T47D (cell line): ENCODE measurements around the gene TMEM255A.

Source experiments
- DNase-seq, 2 experiments: peaks; one replicate each; pipeline versions ENCODE4 v3.0.0 to v3.0.0-alpha.2; 2011 to 2012; ENCODE audit warnings: low read depth in 1 of 2, low spot score in 1 of 2
- JUND ChIP-seq: IDR thresholded peaks from 2 replicates; pipeline ENCODE4 v1.6.1; 2012; ENCODE audit warnings: low read depth
- in situ Hi-C: cut with HindIII; loops from 2 replicates; pipeline ENCODE4 v1.10.0; 2016; ENCODE audit warnings: low sequenced_read_pairs, low pct_unique_long_range_greater_than_20kb

The TMEM255A gene

DNA sequence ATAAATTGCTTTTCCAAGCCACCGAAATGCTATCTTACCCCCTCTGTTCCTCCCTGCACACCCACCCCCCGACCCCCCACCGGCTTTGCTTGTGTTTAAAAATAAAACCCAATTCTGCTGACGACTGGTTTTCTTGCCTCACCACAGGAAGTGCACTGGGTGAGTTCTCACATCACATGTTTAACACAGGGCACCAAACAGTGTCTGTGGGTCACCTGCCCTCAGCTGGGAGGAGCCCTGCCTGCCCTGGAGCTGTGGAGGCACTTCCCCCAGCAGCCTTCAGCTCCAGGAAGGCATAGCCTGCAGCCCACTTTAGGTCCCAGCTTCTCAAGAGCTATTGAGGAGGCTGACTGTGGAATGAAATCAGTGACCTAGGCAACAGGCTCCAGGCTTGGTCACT is 8.8 kb downstream of the TMEM255A start:
- no peak for TF ChIP-seq JUND
- in situ Hi-C loops, result no loop called here
- DNase-seq, result peak in 1 of 2 experiments; percentile 4

DNA sequence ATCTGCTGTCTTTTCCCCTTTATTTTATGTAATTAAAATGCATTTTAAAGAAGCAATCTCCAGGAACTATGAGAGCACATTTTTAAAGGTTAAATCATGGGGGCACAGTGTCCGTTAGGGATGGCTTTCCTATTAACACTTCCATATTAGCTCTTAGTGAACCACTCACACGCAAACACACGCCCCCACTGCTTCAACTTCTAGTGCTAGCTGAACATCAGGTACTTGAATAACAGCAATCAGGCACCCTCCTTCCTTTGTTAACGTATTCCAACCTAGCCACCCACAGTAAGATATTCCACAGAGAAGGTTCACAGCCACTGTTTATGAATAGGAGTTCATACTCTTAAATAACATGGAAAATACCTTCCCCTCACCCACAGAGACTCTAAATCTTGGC is 9.3 kb downstream of the TMEM255A start:
- in situ Hi-C loops, result no loop called here
- no peak for TF ChIP-seq JUND
- no peak for DNase-seq

DNA sequence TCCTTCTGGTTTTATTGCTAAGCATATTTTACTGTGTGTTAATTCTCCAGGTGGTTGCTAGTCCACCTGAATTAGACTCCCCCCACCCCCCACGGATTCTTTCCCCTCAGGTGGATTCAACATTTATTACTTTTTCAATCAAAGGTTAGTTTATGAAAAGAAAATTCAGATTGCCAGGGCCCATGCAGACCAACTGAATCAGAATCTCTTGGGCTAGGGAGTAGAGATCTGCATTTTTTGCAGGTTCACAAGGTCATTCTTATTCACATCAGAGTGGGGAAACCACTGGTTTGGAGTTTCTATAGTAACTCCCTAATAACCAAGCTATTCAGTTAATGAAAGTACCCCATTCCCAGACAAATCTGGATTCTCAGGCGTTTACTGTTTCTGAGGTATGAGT is 9.8 kb downstream of the TMEM255A start:
- no peak for DNase-seq
- no peak for TF ChIP-seq JUND
- in situ Hi-C loops, result no loop called here

DNA sequence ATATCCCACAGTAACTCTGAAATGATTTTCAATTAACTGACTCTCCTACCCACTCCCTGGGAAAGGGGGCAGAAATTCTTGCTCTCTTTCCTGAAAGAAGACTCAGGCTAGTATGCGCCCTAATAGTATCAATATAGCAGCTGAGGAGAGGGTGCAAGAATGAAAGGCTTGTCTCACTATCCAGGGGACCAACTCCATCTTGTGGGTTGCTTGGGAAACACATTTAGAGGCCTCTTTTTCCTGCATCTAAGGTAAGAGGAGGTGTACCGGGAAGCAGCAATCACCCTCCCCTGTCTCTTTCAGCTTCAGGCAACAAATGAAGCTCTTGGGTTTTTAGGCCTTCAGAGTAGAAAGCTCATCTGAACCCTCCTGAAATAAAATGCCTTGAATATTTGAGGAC is 11.3 kb downstream of the TMEM255A start:
- peak in 1 of 2 experiments; percentile 59 for DNase-seq
- no peak for TF ChIP-seq JUND
- in situ Hi-C loops, result no loop called here

DNA sequence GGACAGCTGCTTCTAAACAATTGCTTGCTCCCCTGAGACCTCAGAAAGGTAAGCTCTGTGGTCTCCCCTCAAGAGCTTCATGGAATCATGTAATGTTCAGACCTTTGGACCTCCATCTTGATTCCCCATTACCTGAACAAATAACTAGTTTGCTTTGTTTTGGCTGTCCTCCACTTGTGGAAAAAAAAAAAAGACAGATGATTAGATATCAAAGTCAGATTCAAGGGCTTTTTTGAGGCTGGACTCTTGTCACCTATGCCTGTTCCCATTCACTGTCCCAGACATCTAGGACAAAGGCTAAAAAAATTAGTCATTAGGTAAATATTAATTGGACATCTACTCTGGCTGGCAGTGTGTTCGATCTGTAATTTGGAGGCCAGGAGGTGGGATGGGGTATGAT is 13.3 kb downstream of the TMEM255A start:
- DNase-seq, result no peak
- in situ Hi-C loops, result no loop called here
- no peak for TF ChIP-seq JUND

DNA sequence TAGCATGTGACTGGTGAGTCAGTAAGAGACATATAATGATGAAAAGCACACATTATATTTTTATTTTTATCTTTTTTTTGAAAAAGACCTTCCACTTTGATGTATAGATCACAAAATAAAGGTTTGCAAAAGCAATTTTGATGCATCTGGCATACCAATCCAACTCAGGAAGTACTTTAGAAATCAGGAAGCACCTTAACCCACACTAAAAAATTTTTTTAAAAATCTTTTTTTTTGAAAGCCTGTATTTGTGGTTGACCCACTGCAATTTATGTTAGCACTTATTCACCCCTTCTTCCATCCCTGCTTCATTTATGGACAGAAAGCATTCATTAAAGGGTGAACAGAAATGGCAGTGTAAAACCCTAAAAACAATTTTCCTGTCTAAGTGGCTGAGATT is 16.6 kb downstream of the TMEM255A start:
- no peak for TF ChIP-seq JUND
- no peak for DNase-seq
- in situ Hi-C loops, result no loop called here

DNA sequence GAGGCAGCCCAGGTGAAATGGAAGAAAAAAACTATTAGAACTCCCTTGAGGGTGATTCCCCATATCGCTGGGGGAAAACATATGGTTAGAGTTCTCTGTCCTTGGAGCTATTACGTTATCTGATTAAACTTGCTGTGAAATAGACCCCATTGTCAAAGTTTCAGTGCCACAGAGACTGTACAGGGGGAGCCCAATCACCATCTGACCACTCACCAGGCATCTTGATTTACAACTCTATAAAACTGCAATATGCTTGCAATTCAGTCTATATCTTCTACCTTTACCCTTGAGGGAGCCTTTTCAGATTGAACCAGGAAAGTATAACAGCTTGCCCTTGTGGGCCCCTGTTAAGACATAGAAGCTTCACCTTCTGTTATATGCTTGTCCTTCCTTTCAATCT is 18.2 kb downstream of the TMEM255A start:
- no peak for TF ChIP-seq JUND
- DNase-seq, result no peak
- in situ Hi-C loops, result no loop called here

DNA sequence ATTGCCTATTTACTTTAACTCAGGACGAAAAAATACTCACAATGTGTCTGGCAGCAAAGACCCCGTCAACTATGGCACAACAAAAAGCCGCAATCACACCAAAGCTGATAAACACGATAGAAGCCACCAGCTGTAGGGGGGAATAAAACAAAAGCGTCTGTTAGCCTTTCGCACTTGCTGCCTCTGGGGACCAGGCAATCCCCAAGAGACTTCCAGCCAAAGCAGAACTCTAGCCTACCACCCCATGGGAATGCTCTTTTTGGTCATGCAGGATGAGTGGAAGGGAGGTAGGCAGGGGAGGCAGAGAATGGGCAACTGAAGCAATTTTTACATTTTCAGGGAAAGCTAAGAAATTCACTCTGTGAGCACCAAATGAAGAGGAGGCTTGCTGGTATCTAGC is 20.1 kb downstream of the TMEM255A start:
- TF ChIP-seq JUND, result no peak
- in situ Hi-C loops, result no loop called here
- DNase-seq, result no peak

DNA sequence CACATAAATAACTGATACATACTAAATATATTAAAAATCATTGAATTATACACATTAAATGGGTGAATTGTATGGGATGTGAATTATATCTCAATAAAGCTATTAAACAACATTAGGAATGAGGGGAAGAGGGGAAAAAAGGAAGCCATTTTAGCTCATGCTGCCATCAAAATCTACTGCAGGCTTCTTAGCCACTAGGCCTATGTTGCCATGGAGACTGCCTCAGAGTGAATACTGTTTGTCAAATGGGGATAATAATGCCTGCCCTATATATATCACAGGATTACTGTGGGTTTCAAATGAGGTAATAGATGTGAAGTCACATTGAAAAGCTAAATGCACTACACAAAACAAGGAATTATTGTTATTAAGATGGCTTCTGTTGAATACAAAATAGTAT is 21.2 kb downstream of the TMEM255A start:
- in situ Hi-C loops, result no loop called here
- no peak for TF ChIP-seq JUND
- no peak for DNase-seq

DNA sequence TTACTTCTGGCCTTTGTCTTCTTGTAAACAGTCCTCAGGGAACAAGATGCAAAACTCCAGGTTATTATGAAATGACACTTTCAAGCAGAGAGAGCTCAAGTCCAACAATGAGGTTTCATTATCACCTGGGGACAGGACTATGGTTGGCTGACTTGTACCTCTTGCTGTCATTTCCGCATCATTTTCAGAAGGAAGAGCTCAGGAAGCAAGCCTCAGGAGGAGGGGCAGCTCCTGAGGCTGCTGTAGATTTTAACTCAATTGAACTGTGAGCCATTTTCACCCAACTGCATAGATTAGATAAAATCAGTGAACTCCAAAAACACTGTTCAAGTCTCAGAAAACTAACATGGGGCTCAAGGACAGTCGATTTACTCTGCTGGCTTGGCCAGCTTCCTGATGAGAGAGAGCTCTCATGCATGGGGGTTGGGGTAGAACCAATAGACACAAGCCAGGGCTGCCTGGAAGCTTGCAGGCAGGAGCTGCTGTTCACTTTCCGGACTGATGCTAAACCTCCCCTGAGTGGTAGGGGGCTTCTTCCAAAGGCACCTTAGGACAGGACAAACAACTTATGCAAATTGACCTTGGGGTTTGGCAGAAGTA is 23.6 kb downstream of the TMEM255A start:
- in situ Hi-C loops, result no loop called here
- DNase-seq, result no peak
- no peak for TF ChIP-seq JUND

DNA sequence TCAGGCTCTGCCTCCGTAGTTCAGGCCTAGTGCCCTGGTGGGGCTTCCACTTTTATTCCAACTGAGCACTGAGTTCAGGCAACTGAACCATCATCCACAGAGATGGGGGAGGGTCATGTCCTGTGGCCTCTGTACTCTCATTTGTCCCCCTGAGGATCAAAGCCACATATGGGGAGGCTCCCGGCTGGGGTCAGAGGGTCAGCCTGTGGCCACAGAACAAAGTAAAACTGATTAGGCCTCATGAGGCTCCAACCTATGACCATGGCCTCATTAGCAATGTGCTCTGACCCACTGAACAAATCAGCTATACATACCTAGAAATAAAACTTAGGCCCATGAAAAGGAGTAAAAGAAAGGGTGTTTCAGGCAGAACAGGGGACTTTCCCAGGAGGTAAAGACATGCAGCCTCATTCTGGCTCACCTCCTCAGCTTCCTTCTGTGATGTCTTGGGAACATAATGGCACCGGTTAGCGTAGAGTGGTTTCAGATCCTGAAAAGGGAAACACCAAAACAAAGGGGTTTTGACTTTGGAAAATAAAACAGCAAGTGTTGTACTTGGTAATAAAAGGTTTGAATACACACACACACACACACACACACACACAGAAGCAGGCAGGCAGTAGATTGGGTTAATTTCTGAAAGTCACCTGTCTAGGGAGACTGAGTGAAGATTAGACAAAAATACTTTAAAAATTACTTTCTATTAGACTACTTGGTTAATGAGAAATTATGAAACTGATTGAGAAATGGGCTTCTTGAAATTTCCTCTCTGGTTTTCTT is 24.3 kb downstream of the TMEM255A start:
- in situ Hi-C loops, result no loop called here
- no peak for DNase-seq

DNA sequence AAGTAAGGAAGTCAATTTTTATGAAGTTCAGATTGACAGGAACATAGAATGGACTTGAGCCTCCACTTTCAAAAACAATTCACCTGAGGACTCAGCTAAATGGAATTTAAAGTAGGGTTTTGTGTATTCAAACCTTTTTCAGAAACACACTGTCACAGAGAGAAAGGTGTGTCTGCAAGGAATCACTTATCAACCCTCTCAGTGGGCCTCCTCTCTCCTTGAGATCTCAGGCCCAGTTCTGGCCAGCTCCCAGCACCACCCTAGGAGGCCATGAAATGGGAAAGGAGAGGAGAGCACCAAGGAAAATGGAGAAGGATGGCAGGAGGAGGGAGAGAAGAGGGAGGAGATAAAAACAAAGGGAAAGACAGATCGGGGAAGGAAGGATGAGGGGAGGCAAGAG is 28.6 kb downstream of the TMEM255A start:
- TF ChIP-seq JUND, result no peak
- DNase-seq, result no peak
- in situ Hi-C loops, result no loop called here

More for the DNA sequence above, 24.3 kb downstream of the TMEM255A start:
- no peak for TF ChIP-seq JUND

DNA sequence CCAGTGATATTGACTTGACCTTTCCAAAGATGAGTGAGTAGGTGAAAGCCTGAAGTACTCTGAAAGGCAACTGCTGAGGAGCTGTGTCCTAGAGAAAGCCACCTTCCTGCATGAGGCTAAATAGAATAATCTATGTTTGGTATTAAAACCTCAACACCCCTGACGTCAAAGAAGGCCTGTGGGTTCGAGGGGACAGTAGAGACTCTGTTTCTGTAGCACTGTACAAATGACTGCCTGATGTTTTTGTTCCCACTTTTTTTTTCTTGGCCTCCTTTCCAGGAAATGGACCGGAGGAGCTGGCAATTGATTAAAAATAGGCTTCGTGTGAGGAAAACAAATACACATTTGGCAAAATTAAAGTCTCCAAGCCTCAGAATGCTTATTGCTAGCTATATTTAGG is 29.5 kb downstream of the TMEM255A start:
- in situ Hi-C loops, result no loop called here
- DNase-seq, result no peak
- TF ChIP-seq JUND, result no peak
